ENCODE measurements around the gene KIAA0825.
A peak's percentile ranks its signal among the peaks of the same experiment; 100 is the strongest.
"Not testable (repeated sequence)": the region's sequence is repeated elsewhere in the genome, so short reads cannot be mapped to it uniquely, and the experiment has no call there.

The KIAA0825 gene

GRCh38 chr5:94228791-94229190, 389.6 kb downstream of the KIAA0825 start:
- no peak for DNase-seq

GRCh38 chr5:94223235-94223634, 395.2 kb downstream of the KIAA0825 start:
- DNase-seq: no peak

GRCh38 chr5:94218374-94218773, 400.0 kb downstream of the KIAA0825 start:
- DNase-seq: no peak

GRCh38 chr5:94217745-94218144, 400.7 kb downstream of the KIAA0825 start:
- DNase-seq: no peak

GRCh38 chr5:94217216-94217615, 401.2 kb downstream of the KIAA0825 start:
- DNase-seq: no peak

- DNase-seq: no peak
Observed at GRCh38 chr5:94212476-94212875, 405.9 kb downstream of the KIAA0825 start.

- no peak for DNase-seq
Observed at GRCh38 chr5:94209774-94210355, 408.5 kb downstream of the KIAA0825 start.

- no peak for DNase-seq
Observed at GRCh38 chr5:94209272-94209671, 409.1 kb downstream of the KIAA0825 start.

GRCh38 chr5:94199566-94199965, 418.8 kb downstream of the KIAA0825 start:
- DNase-seq: no peak

- no peak for DNase-seq
Observed at GRCh38 chr5:94197970-94198369, 420.4 kb downstream of the KIAA0825 start.

GRCh38 chr5:94196953-94197352, 421.5 kb downstream of the KIAA0825 start:
- no peak for DNase-seq

GRCh38 chr5:94192658-94193391, 425.6 kb downstream of the KIAA0825 start:
- no peak for DNase-seq

- DNase-seq: no peak
Observed at GRCh38 chr5:94191604-94192003, 426.8 kb downstream of the KIAA0825 start.

GRCh38 chr5:94188725-94189124, 429.7 kb downstream of the KIAA0825 start:
- no peak for DNase-seq

GRCh38 chr5:94184870-94185269, 433.5 kb downstream of the KIAA0825 start:
- no peak for DNase-seq

- DNase-seq: peak; percentile 3 to 21
Observed at GRCh38 chr5:94181895-94182294, 436.5 kb downstream of the KIAA0825 start.

- no peak for DNase-seq
Observed at GRCh38 chr5:94180761-94181160, 437.6 kb downstream of the KIAA0825 start.

- DNase-seq: no peak
Observed at GRCh38 chr5:94175912-94176311, 442.5 kb downstream of the KIAA0825 start.

GRCh38 chr5:94174748-94175411, 443.5 kb downstream of the KIAA0825 start:
- DNase-seq: no peak

GRCh38 chr5:94173100-94173499, 445.3 kb downstream of the KIAA0825 start:
- no peak for DNase-seq

GRCh38 chr5:94171070-94171469, 447.3 kb downstream of the KIAA0825 start:
- not testable (repeated sequence) for DNase-seq

GRCh38 chr5:94170158-94170557, 448.2 kb downstream of the KIAA0825 start:
- not testable (repeated sequence) for DNase-seq

GRCh38 chr5:94168151-94168550, 450.3 kb downstream of the KIAA0825 start:
- DNase-seq: no peak

- no peak for DNase-seq
Observed at GRCh38 chr5:94161801-94162200, 456.6 kb downstream of the KIAA0825 start.
